A549 (cell line): ENCODE results near the gene GLUD2. TPM values are rescaled to one million over a fixed set of nuclear protein-coding genes. Genes with fewer than 3 reads are reported as not detected.

Source experiments
- ATAC-seq, 2 experiments: fragments of 200-7000 bp in 1 of 2; fragments of >200 bp in 1 of 2; cut with Nextera tagmentation in 1 of 2; cut with Tn5 transposase in 1 of 2; 3 replicates each; pipeline versions ENCODE4 v1.8.0 to v1.9.1; 2018 to 2020; ENCODE audit warnings: mild to moderate bottlenecking in 1 of 2, moderate library complexity in 1 of 2
- CTCF ChIA-PET: fragments of 300-600 bp; sonication (Branson Sonifier 250); formaldehyde crosslinking; extraction: SDS; loops from one replicate; lab custom pipeline; 2021; ENCODE audit warnings: antibody characterized with exemption, inconsistent platforms; lab: Yijun Ruan, JAX
- POLR2A ChIA-PET: fragments of 350-600 bp; formaldehyde crosslinking; extraction: SDS; loops from one replicate; lab custom pipeline; 2021; ENCODE audit warnings: antibody characterized with exemption, inconsistent platforms; lab: Yijun Ruan, JAX
- DNase-seq, 2 experiments: peaks; one replicate each; pipeline versions ENCODE4 v3.0.0 to v3.0.0-alpha.2; 2011 to 2016; ENCODE audit warnings: low read depth in 1 of 2, low spot score in 1 of 2
- FAIRE-seq: peaks from 2 replicates; lab custom pipeline; 2011; peaks lifted over from hg19 to GRCh38; lab: Jason Lieb, UNC
- H3K27ac ChIP-seq, 2 experiments: fragments of >200 bp; sonication (Bioruptor Twin); formaldehyde crosslinking; 3 replicates each; pipeline ENCODE4 v1.5.1; 2016 to 2017
- H3K4me1 ChIP-seq: fragments of >200 bp; sonication (Bioruptor Twin); formaldehyde crosslinking; 3 replicates; pipeline ENCODE4 v1.6.1; 2016
- H3K4me2 ChIP-seq: fragments of >200 bp; sonication (Bioruptor Twin); formaldehyde crosslinking; 3 replicates; pipeline ENCODE4 v1.6.1; 2016
- H3K4me3 ChIP-seq: fragments of >200 bp; sonication (Bioruptor Twin); formaldehyde crosslinking; 3 replicates; pipeline ENCODE4 v1.5.1; 2016
- H3K9me3 ChIP-seq: fragments of >200 bp; sonication (Bioruptor Twin); formaldehyde crosslinking; 3 replicates; pipeline ENCODE4 v1.6.1; 2016
- CHD4 ChIP-seq: fragments of 200-600 bp; sonication (generic); IDR thresholded peaks from 2 replicates; pipeline ENCODE4 v1.6.1; 2016; ENCODE audit warnings: antibody characterized with exemption, mild to moderate bottlenecking, borderline replicate concordance
- EP300 ChIP-seq, 2 experiments: fragments of >200 bp; sonication (Bioruptor Twin); formaldehyde crosslinking; IDR thresholded peaks; 2 replicates in 1 of 2; 3 replicates in 1 of 2; pipeline ENCODE4 v1.6.1; 2016 to 2017
- HDAC2 ChIP-seq: fragments of 200-600 bp; sonication (generic); IDR thresholded peaks from 2 replicates; pipeline ENCODE4 v1.6.1; 2016
- MYC ChIP-seq: IDR thresholded peaks from 2 replicates; pipeline ENCODE4 v1.6.1; 2012; ENCODE audit warnings: mild to moderate bottlenecking, inconsistent platforms, low read length, improper control_type of control experiment, borderline replicate concordance
- NPAS2 ChIP-seq: fragments of 250-450 bp; sonication (Bioruptor Pico); IDR thresholded peaks from 2 replicates; pipeline ENCODE4 v1.8.0; 2022; ENCODE audit warnings: mild to moderate bottlenecking, moderate library complexity, borderline replicate concordance
- NR3C1 ChIP-seq: fragments of >200 bp; sonication (Bioruptor Twin); formaldehyde crosslinking; IDR thresholded peaks from 3 replicates; pipeline ENCODE4 v1.6.1; 2017
- RARB ChIP-seq: fragments of 250-450 bp; sonication (Bioruptor Pico); IDR thresholded peaks from 2 replicates; pipeline ENCODE4 v1.8.0; 2021; ENCODE audit warnings: mild to moderate bottlenecking, moderate library complexity
- RNF2 ChIP-seq: fragments of 200-600 bp; sonication (generic); IDR thresholded peaks from 2 replicates; pipeline ENCODE4 v1.6.1; 2016; ENCODE audit warnings: low read depth, mild to moderate bottlenecking, antibody characterized with exemption, moderate library complexity, borderline replicate concordance
- ZNF302 ChIP-seq: fragments of 250-450 bp; sonication (Bioruptor Pico); IDR thresholded peaks from 2 replicates; pipeline ENCODE4 v1.9.0; 2021; ENCODE audit warnings: inconsistent platforms, mild to moderate bottlenecking, moderate library complexity
- ZSCAN20 ChIP-seq: fragments of 250-450 bp; sonication (Bioruptor Pico); IDR thresholded peaks from 2 replicates; pipeline ENCODE4 v1.8.0; 2022; ENCODE audit warnings: mild to moderate bottlenecking, moderate library complexity
- WGBS: methylation state at CpG from one replicate; pipeline ENCODE4 v1.1.6; 2017; ENCODE audit errors: missing lambda C conversion rate; 5-methylcytosine and 5-hydroxymethylcytosine counted together
- polyA plus RNA-seq, 4 experiments: library from polyadenylated mRNA; depleted of rRNA in 3 of 4; stranded (reverse); fragments of >200 nt; fragmentation: RNase III in 1 of 4; extraction: RNeasy Plus Mini Kit Qiagen cat#74134 plus additional on column Dnase treatment in 1 of 4; gene quantifications; 2 replicates in 3 of 4; 3 replicates in 1 of 4; pipeline ENCODE4 v1.2.3, GENCODE V29; 2011 to 2017
- TF ChIP-seq, protein P1 (sequence below): fragments of 250-450 bp; sonication (Bioruptor Pico); IDR thresholded peaks from 2 replicates; pipeline ENCODE4 v1.5.0; 2021; ENCODE audit warnings: mild to moderate bottlenecking, moderate library complexity, borderline replicate concordance
- TF ChIP-seq, protein P2 (sequence below): fragments of >200 bp; sonication (Bioruptor Twin); formaldehyde crosslinking; IDR thresholded peaks from 3 replicates; pipeline ENCODE4 v1.5.1; 2016
- TF ChIP-seq, protein P3 (sequence below): fragments of >200 bp; sonication (Bioruptor Twin); formaldehyde crosslinking; IDR thresholded peaks from 3 replicates; pipeline ENCODE4 v1.6.1; 2016
- TF ChIP-seq, protein P4 (sequence below): IDR thresholded peaks from 2 replicates; pipeline ENCODE4 v1.6.1; 2012; ENCODE audit warnings: low read depth, borderline replicate concordance
- TF ChIP-seq, protein P5 (sequence below): fragments of 250-450 bp; sonication (Bioruptor Pico); IDR thresholded peaks from 2 replicates; pipeline ENCODE4 v1.5.0; 2020; ENCODE audit warnings: low read depth, mild to moderate bottlenecking, moderate library complexity
- TF ChIP-seq, protein P6 (sequence below): fragments of 200-600 bp; sonication (generic); IDR thresholded peaks from 2 replicates; pipeline ENCODE4 v1.6.1; 2016; ENCODE audit warnings: antibody characterized with exemption, mild to moderate bottlenecking, moderate library complexity

The GLUD2 gene
- polyA plus RNA-seq, 2 of the 4 experiments (the other 2 are of a cell fraction), result 2.8 to 4.2 TPM

DNA sequence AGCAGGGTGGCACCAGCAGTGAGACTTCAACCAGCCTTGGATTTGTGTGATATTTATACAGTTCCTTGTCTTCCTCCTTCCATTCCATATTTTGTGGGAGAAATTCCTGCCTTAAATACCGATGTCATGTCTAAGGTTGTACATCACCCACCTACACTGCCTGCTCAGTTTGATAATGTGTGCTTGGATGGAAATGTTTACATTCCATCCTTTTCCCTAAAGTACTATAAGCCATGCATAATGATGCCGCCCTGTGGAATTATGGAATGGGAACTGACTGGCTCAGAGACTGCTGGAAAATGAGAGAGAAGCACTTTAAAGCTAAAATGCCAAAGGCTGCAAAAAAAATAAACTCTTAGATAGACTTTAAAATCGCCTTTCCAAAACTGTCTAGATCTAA, 11.3 kb upstream of the GLUD2 start:
- ChIA-PET POLR2A (no interaction called here), CTCF (no interaction called here)
- 33% methylated on average over 3 of the region's 3 CpGs for WGBS
- H3K4me3 ChIP-seq, result no peak overlapping the region
- no peak overlapping the region for H3K27ac ChIP-seq
- DNase-seq (no peak), FAIRE-seq (no peak), ATAC-seq (no peak)
- H3K9me3 ChIP-seq, result no peaks in the 10 kb centered on the region
- no peaks in the 10 kb centered on the region for H3K4me1 ChIP-seq
- TF ChIP-seq, protein P1, sequence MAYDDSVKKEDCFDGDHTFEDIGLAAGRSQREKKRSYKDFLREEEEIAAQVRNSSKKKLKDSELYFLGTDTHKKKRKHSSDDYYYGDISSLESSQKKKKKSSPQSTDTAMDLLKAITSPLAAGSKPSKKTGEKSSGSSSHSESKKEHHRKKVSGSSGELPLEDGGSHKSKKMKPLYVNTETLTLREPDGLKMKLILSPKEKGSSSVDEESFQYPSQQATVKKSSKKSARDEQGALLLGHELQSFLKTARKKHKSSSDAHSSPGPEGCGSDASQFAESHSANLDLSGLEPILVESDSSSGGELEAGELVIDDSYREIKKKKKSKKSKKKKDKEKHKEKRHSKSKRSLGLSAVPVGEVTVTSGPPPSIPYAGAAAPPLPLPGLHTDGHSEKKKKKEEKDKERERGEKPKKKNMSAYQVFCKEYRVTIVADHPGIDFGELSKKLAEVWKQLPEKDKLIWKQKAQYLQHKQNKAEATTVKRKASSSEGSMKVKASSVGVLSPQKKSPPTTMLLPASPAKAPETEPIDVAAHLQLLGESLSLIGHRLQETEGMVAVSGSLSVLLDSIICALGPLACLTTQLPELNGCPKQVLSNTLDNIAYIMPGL (CRISPR knock-in tag), result no peak
- no peak for TF ChIP-seq RNF2
- no peak for TF ChIP-seq HDAC2
- no peak overlapping the region for H3K4me2 ChIP-seq

DNA sequence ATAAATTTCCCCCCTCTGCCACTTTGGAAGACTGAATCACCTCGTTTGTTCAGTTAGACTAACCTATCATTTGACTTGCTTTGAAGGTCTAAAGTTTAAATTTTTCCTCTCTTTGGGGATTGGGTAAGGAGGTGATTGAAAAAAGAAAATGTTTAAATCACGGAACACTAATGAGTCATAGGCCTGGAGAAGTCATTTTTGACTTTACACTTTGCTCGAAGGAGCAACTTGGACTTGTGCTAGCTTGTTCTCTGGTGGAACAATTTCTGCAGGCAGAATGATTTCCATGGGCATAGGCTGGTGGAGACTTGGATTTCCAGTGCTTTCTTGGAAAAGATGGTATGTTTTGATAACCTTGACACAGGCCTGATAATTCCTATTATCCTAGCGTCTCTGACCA, 10.5 kb upstream of the GLUD2 start:
- H3K4me2 ChIP-seq, result no peak overlapping the region
- ATAC-seq, result no peak
- DNase-seq, result no peak
- no peaks in the 10 kb centered on the region for H3K9me3 ChIP-seq
- H3K4me3 ChIP-seq, result no peak overlapping the region
- no peak for FAIRE-seq
- POLR2A ChIA-PET, result no interaction called here
- WGBS, result 6% methylated on average over 4 of the region's 4 CpGs
- CTCF ChIA-PET, result no interaction called here
- H3K4me1 ChIP-seq, result no peaks in the 10 kb centered on the region
- H3K27ac ChIP-seq, result no peak overlapping the region
- TF ChIP-seq NPAS2 (CRISPR knock-in tag), result no peak
- no peak for TF ChIP-seq EP300 (IDR thresholded peaks at IDR 0.05)
- TF ChIP-seq, protein P2, sequence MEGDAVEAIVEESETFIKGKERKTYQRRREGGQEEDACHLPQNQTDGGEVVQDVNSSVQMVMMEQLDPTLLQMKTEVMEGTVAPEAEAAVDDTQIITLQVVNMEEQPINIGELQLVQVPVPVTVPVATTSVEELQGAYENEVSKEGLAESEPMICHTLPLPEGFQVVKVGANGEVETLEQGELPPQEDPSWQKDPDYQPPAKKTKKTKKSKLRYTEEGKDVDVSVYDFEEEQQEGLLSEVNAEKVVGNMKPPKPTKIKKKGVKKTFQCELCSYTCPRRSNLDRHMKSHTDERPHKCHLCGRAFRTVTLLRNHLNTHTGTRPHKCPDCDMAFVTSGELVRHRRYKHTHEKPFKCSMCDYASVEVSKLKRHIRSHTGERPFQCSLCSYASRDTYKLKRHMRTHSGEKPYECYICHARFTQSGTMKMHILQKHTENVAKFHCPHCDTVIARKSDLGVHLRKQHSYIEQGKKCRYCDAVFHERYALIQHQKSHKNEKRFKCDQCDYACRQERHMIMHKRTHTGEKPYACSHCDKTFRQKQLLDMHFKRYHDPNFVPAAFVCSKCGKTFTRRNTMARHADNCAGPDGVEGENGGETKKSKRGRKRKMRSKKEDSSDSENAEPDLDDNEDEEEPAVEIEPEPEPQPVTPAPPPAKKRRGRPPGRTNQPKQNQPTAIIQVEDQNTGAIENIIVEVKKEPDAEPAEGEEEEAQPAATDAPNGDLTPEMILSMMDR, result no peak
- no peak for TF ChIP-seq ZNF302 (CRISPR knock-in tag)
- TF ChIP-seq RARB (CRISPR knock-in tag), result no peak
- TF ChIP-seq NR3C1, result no peak

DNA sequence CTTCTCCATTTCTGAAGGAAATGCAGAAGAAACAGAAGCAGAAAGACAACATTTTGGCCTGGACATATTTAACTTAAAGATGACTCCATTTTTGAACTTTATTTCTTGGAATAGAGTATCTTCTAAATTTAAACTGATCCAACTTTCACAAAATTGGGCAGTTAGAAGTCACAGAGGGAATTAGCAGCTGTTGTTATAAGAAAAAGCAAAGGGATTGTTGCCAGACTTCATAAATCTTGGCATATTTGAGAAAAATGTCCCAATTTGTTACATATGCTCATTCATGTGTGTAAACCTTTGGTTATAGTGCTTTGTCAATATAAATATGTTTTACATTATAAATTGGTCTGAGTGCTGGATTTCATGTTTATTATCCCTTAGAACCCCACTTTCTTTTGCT, 3.4 kb downstream of the GLUD2 start:
- Histone ChIP-seq H3K4me2 (no peak overlapping the region), H3K4me1 (no peaks in the 10 kb centered on the region), H3K9me3 (no peaks in the 10 kb centered on the region), H3K27ac (no peak overlapping the region), H3K4me3 (no peak overlapping the region)
- TF ChIP-seq MYC (no peak), NR3C1 (no peak), CHD4 (no peak), ZSCAN20 (CRISPR knock-in tag) (no peak)
- TF ChIP-seq, protein P3, sequence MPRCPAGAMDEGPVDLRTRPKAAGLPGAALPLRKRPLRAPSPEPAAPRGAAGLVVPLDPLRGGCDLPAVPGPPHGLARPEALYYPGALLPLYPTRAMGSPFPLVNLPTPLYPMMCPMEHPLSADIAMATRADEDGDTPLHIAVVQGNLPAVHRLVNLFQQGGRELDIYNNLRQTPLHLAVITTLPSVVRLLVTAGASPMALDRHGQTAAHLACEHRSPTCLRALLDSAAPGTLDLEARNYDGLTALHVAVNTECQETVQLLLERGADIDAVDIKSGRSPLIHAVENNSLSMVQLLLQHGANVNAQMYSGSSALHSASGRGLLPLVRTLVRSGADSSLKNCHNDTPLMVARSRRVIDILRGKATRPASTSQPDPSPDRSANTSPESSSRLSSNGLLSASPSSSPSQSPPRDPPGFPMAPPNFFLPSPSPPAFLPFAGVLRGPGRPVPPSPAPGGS, result no peak
- TF ChIP-seq, protein P4, sequence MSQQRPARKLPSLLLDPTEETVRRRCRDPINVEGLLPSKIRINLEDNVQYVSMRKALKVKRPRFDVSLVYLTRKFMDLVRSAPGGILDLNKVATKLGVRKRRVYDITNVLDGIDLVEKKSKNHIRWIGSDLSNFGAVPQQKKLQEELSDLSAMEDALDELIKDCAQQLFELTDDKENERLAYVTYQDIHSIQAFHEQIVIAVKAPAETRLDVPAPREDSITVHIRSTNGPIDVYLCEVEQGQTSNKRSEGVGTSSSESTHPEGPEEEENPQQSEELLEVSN, result no peak
- TF ChIP-seq, protein P5, sequence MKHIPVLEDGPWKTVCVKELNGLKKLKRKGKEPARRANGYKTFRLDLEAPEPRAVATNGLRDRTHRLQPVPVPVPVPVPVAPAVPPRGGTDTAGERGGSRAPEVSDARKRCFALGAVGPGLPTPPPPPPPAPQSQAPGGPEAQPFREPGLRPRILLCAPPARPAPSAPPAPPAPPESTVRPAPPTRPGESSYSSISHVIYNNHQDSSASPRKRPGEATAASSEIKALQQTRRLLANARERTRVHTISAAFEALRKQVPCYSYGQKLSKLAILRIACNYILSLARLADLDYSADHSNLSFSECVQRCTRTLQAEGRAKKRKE (CRISPR knock-in tag), result no peak
- TF ChIP-seq, protein P6, sequence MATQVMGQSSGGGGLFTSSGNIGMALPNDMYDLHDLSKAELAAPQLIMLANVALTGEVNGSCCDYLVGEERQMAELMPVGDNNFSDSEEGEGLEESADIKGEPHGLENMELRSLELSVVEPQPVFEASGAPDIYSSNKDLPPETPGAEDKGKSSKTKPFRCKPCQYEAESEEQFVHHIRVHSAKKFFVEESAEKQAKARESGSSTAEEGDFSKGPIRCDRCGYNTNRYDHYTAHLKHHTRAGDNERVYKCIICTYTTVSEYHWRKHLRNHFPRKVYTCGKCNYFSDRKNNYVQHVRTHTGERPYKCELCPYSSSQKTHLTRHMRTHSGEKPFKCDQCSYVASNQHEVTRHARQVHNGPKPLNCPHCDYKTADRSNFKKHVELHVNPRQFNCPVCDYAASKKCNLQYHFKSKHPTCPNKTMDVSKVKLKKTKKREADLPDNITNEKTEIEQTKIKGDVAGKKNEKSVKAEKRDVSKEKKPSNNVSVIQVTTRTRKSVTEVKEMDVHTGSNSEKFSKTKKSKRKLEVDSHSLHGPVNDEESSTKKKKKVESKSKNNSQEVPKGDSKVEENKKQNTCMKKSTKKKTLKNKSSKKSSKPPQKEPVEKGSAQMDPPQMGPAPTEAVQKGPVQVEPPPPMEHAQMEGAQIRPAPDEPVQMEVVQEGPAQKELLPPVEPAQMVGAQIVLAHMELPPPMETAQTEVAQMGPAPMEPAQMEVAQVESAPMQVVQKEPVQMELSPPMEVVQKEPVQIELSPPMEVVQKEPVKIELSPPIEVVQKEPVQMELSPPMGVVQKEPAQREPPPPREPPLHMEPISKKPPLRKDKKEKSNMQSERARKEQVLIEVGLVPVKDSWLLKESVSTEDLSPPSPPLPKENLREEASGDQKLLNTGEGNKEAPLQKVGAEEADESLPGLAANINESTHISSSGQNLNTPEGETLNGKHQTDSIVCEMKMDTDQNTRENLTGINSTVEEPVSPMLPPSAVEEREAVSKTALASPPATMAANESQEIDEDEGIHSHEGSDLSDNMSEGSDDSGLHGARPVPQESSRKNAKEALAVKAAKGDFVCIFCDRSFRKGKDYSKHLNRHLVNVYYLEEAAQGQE, result no peak
- POLR2A ChIA-PET, result no interaction called here
- ATAC-seq (no peak), FAIRE-seq (no peak), DNase-seq (no peak)
- CTCF ChIA-PET, result no interaction called here
